ENCODE measurements around the gene PPM1H.

Gene PPM1H

GRCh38 chr12:62903151-62903550 lies 31.8 kb downstream of the PPM1H start:
- no peaks in the 10 kb centered on the region for H3K79me2 ChIP-seq (ENCODE audit: insufficient read depth, low read length)
- no peak for TF ChIP-seq EZH2 (IDR thresholded peaks at IDR 0.05; ENCODE audit: borderline replicate concordance, low read depth, low read length, severe bottlenecking)
- TF ChIP-seq, protein P1, sequence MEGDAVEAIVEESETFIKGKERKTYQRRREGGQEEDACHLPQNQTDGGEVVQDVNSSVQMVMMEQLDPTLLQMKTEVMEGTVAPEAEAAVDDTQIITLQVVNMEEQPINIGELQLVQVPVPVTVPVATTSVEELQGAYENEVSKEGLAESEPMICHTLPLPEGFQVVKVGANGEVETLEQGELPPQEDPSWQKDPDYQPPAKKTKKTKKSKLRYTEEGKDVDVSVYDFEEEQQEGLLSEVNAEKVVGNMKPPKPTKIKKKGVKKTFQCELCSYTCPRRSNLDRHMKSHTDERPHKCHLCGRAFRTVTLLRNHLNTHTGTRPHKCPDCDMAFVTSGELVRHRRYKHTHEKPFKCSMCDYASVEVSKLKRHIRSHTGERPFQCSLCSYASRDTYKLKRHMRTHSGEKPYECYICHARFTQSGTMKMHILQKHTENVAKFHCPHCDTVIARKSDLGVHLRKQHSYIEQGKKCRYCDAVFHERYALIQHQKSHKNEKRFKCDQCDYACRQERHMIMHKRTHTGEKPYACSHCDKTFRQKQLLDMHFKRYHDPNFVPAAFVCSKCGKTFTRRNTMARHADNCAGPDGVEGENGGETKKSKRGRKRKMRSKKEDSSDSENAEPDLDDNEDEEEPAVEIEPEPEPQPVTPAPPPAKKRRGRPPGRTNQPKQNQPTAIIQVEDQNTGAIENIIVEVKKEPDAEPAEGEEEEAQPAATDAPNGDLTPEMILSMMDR (IDR thresholded peaks at IDR 0.05; ENCODE audit: borderline replicate concordance, extremely low read depth, low read length, poor library complexity, severe bottlenecking), result no peak
- no peak overlapping the region for H3K27ac ChIP-seq (ENCODE audit: low read length)
- no peaks in the 10 kb centered on the region for H3K9me3 ChIP-seq (ENCODE audit: insufficient read depth, low read length, severe bottlenecking)
- peaks cover 4% of the 10 kb centered on the region for H3K27me3 ChIP-seq (ENCODE audit: insufficient read depth, low read length, poor library complexity)
- ATAC-seq (ENCODE audit: insufficient read depth, low read depth), result no peak
- no peaks in the 10 kb centered on the region for H3K4me1 ChIP-seq (ENCODE audit: insufficient read depth, low read length)
- no peak overlapping the region for H3K9ac ChIP-seq (ENCODE audit: low read depth, low read length)
- no peak overlapping the region for H3K4me2 ChIP-seq (ENCODE audit: insufficient read depth, low read length)
- H3K36me3 ChIP-seq (ENCODE audit: insufficient read depth, low read length), result no peaks in the 10 kb centered on the region
- H3K4me3 ChIP-seq (ENCODE audit: low read depth in 1 of 2, low read length in 2 of 2), result no peak overlapping the region
- H2AFZ ChIP-seq (ENCODE audit: low read depth, low read length), result no peak overlapping the region
- no peak for DNase-seq
- H4K20me1 ChIP-seq (ENCODE audit: insufficient read depth, low read length), result no peaks in the 10 kb centered on the region

DNA sequence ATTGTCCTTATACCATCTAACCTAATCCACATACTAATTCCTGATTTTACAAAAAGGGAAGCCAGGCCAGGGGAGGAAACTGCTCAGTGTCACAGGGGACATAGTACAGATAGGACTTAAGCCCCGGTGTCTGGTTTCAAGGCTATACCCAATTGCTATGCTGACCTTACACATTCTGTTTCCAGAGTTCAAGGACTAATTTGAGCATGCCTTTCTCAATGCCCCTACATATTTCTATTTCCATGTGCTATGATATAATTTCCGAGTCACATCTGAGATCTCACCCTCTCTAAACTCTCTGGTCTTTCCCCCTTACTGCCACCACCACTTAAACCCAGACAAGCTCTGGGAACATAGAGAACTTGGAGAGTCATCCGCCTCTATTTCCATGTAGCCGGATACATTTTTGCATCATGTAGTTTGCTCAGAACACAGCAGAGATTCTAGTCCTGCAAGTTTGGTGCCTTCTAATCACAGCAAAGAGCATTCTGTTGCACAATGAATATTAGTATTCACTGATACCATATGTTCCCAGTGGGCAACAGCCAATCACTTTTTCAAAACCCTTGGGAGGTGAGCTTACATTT lies 34.2 kb downstream of the PPM1H start:
- ATAC-seq (ENCODE audit: insufficient read depth, low read depth), result no peak
- TF ChIP-seq, protein P1 (IDR thresholded peaks at IDR 0.05; ENCODE audit: borderline replicate concordance, extremely low read depth, low read length, poor library complexity, severe bottlenecking), result no peak
- no peak for TF ChIP-seq EZH2 (IDR thresholded peaks at IDR 0.05; ENCODE audit: borderline replicate concordance, low read depth, low read length, severe bottlenecking)

GRCh38 chr12:62899568-62900390 lies 35.2 kb downstream of the PPM1H start:
- no peak for TF ChIP-seq EZH2 (IDR thresholded peaks at IDR 0.05; ENCODE audit: borderline replicate concordance, low read depth, low read length, severe bottlenecking)
- TF ChIP-seq, protein P1 (IDR thresholded peaks at IDR 0.05; ENCODE audit: borderline replicate concordance, extremely low read depth, low read length, poor library complexity, severe bottlenecking), result no peak
- Histone ChIP-seq H3K4me3 (ENCODE audit: low read depth in 1 of 2, low read length in 2 of 2) (no peak overlapping the region), H3K9ac (ENCODE audit: low read depth, low read length) (no peak overlapping the region), H3K4me2 (ENCODE audit: insufficient read depth, low read length) (no peak overlapping the region), H3K27me3 (ENCODE audit: insufficient read depth, low read length, poor library complexity) (no peaks in the 10 kb centered on the region), H3K9me3 (ENCODE audit: insufficient read depth, low read length, severe bottlenecking) (no peaks in the 10 kb centered on the region), H3K36me3 (ENCODE audit: insufficient read depth, low read length) (no peaks in the 10 kb centered on the region), H4K20me1 (ENCODE audit: insufficient read depth, low read length) (no peaks in the 10 kb centered on the region), H3K4me1 (ENCODE audit: insufficient read depth, low read length) (no peaks in the 10 kb centered on the region), H3K27ac (ENCODE audit: low read length) (no peak overlapping the region), H2AFZ (ENCODE audit: low read depth, low read length) (no peak overlapping the region), H3K79me2 (ENCODE audit: insufficient read depth, low read length) (no peaks in the 10 kb centered on the region)
- DNase-seq (no peak), ATAC-seq (ENCODE audit: insufficient read depth, low read depth) (no peak)

More for the DNA sequence above, 34.2 kb downstream of the PPM1H start:
- no peaks in the 10 kb centered on the region for H3K27me3 ChIP-seq (ENCODE audit: insufficient read depth, low read length, poor library complexity)
- no peak overlapping the region for H3K9ac ChIP-seq (ENCODE audit: low read depth, low read length)
- H3K9me3 ChIP-seq (ENCODE audit: insufficient read depth, low read length, severe bottlenecking), result no peaks in the 10 kb centered on the region
- no peak overlapping the region for H3K27ac ChIP-seq (ENCODE audit: low read length)
- DNase-seq, result no peak
- no peaks in the 10 kb centered on the region for H3K79me2 ChIP-seq (ENCODE audit: insufficient read depth, low read length)
- no peaks in the 10 kb centered on the region for H4K20me1 ChIP-seq (ENCODE audit: insufficient read depth, low read length)
- no peaks in the 10 kb centered on the region for H3K36me3 ChIP-seq (ENCODE audit: insufficient read depth, low read length)
- H3K4me1 ChIP-seq (ENCODE audit: insufficient read depth, low read length), result no peaks in the 10 kb centered on the region
- no peak overlapping the region for H3K4me3 ChIP-seq (ENCODE audit: low read depth in 1 of 2, low read length in 2 of 2)
- no peak overlapping the region for H3K4me2 ChIP-seq (ENCODE audit: insufficient read depth, low read length)
- H2AFZ ChIP-seq (ENCODE audit: low read depth, low read length), result no peak overlapping the region
